HG03565 (cell line): ENCODE results near the gene TFDP1.

Experiments
- ATAC-seq: cut with Tn5 transposase; IDR thresholded peaks from one replicate; pipeline ENCODE4 v1.9.1; 2021; ENCODE audit warnings: mild to moderate bottlenecking, moderate library complexity; ENCODE audit not compliant: unreplicated experiment

Gene TFDP1

DNA sequence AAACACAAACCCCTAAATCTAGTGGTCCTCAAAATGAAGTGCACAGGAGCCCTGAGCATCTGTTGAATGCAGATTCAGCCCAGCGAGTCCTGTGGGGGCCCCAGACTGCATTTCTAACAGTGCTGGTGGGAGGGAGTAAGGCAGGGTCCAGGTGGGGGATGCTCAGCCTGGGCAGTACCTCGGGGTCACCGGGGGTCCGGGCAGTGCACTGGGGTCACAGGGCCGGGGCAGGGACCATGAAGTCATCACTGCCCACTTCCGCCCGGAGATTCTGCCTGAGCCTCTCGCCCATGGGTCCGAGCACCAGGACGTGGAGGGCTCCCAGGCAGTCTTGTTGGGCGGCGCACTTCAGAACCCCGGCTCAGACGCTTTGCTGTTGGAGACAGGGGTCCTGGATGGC lies 74.3 kb downstream of the TFDP1 start:
- ATAC-seq: no peak

DNA sequence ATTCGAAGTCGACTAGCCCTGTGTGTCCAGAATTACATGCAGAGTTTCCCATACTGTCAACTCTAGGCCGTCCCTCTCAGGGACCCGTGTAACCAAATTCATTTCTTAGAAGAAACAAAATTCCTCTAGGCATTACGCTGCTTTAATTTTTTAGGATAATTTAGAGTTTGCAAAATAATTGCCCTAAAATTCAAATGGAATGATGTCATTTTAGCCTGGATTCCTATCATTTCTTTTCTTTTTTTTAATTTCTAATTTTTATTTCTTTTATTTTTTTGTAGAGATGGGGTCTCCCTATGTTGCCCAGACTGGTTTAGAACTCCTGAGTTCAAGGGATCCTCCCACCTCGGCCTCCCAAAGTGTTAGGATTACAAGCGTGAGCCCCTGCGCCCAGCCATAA lies 74.8 kb downstream of the TFDP1 start:
- no peak for ATAC-seq

DNA sequence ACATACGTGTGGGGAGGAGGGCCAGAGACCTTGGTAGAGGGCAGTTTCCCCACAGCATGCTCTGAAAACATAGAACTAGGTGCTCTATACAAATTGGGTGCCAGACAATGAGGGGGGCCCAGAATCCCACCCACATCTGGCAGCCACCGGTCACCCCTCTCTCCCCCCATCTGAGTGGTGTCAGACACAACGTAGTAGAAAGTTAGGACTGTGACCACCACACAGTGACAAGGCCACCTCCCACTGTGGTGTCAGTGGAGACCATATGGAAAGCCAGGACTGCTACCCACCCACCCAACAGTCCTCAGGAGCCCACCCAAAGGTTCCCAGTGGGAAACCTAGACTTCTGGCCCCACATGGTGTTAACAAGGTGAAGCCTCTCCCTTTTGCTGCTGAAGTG lies 75.5 kb downstream of the TFDP1 start:
- no peak for ATAC-seq

DNA sequence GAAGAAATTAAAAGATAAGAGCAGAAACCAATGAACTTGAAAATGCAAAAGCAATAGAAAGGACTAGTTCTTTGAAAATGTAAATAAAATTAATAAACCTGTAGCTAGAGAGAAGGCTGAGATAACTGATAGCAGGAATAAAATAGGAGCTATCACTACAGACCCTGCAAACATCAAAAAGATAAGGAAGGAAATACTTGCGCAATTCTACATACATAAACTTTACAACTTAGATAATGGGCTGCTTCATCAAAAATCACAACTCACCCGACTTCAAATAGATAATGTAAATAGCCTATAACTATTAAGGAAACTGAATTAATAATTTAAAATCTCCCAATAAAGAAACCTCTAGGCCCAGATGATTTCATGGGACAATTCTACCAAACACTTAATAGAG lies 77.0 kb downstream of the TFDP1 start:
- no peak for ATAC-seq

DNA sequence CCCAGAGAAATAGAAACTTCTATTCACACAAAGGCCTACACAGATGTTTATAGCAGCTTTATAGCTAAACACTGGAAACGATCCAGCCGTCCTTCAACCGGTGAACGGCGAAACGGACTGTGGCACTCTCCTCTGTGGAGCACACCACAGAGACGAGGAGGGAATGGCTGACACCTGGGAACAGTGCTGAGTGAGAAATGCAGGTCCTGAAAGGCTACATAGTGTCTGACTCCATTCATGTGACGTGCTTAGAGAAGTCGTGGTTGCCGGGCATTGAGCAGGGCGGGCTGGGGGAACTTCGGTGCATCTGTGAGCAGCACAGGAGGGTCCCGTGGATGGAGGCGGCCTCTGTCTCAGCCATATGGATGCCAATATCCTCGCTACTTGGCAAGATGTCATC lies 79.4 kb downstream of the TFDP1 start:
- ATAC-seq: no peak

DNA sequence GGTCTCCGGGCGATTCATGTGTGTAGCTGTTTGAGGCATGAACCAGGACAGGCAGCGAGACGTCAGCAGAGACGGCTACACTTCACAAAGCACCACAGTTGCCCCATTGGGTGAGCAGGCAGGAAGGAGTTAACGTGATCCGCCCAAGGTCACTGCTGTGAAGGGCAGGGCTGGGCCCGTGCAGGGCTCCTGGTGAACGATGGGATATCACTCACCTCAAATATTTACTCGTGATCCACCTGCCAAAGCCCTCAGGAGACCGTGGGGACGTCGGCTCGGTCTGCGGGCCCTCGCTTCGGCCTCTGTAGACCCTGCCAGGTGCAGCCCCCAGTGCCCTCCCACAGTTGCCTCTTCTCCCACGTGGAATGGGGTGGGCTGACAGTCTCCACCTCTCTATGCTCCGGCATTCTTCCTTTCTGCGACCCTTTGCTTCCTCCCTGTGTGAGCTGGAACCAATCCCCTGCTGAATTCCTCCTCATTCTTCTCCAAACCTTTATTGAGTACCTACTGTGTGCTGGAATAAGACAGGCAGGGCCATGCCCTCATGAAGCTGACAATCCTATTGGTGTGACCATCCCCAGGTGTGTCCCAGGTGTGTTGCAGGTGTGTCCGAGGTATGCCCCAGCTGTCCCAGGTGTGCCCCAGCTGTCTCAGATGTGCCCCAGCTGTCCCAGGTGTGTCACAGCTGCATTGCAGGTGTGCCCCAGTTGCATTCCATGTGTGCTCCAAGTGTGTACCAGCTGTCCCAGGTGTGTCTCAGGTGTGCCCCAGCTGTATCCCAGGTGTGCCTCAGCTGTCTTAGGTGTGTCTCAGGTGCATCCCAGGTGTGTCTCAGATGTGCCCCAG lies 80.4 kb downstream of the TFDP1 start:
- ATAC-seq: no peak

DNA sequence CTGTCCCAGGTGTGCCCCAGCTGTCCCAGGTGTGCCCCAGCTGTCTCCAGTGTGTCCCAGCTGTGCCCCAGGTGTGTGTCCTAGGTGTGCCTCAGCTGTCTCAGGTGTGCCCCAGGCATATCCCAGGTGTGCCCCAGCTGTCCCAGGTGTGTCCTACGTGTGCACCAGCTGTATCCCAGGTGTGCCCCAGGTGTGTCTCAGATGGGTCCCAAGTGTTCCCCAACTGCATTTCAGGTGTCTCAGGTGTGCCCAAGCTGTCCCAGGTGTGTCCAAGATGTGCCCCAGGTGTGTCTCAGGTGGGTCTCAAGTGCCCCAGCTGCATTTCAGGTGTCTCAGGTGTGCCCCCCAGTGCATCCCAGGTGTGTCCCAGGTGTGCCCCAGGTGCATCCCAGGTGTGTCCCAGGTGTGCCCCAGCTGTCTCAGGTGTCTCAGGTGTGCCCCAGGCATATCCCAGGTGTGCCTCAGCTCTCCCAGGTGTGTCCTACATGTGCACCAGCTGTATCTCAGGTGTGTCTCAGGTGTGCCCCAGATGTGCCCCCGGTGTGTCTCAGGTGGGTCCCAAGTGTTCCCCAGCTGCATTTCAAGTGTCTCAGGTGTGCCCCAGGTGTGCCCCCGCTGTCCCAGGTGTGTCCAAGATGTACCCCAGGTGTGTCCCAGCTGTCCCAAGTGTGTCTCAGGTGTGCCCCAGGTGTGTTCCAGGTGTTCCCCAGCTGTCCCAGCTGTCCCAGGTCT lies 81.2 kb downstream of the TFDP1 start:
- ATAC-seq: no peak

DNA sequence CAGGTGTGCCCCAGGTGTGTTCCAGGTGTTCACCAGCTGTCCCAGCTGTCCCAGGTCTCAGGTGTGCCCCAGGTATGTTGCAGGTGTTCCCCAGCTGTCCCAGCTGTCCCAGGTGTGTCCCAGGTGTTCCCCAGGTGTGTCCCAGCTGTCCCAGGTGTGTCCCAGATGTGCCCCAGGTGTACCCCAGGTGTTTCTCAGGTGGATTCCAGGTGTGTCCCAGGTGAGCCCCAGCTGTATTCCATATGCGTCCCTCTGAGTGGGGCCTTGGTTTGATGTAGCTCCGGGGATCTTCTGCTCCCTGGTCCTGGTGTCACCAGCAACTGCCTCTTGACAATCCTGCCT lies 81.7 kb downstream of the TFDP1 start:
- no peak for ATAC-seq

DNA sequence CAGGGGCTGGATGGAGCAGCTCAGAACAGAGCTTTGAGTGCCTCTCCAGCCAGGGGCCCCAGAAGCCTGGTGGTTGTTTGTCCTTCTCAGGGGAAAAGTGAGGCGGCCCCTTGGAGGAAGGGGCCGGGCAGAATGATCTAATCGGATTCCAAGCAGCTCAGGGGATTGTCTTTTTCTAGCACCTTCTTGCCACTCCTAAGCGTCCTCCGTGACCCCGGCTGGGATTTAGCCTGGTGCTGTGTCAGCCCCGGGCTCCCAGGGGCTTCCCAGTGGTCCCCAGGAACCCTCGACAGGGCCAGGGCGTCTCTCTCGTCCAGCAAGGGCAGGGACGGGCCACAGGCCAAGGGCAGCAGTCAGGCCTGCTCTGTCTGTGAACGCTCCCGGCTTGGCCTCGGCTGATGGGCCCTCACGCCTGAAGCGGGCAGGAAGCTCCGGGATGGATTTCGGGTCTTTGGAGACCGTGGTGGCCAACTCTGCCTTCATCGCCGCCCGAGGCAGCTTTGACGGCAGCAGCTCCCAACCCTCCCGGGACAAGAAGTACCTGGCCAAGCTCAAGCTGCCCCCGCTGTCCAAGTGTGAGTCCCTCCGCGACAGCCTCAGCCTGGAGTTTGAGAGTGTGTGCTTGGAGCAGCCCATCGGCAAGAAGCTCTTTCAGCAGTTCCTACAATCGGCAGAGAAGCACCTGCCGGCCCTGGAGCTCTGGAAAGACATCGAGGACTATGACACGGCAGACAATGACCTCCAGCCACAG lies 82.6 kb downstream of the TFDP1 start, which contains the start of gene GRK1:
Gene GRK1, plus strand, starts transcription at position 269 of the 751 bp plus-strand sequence. Its CDS starts 168 bp downstream, at position 437.
- no peak for ATAC-seq

DNA sequence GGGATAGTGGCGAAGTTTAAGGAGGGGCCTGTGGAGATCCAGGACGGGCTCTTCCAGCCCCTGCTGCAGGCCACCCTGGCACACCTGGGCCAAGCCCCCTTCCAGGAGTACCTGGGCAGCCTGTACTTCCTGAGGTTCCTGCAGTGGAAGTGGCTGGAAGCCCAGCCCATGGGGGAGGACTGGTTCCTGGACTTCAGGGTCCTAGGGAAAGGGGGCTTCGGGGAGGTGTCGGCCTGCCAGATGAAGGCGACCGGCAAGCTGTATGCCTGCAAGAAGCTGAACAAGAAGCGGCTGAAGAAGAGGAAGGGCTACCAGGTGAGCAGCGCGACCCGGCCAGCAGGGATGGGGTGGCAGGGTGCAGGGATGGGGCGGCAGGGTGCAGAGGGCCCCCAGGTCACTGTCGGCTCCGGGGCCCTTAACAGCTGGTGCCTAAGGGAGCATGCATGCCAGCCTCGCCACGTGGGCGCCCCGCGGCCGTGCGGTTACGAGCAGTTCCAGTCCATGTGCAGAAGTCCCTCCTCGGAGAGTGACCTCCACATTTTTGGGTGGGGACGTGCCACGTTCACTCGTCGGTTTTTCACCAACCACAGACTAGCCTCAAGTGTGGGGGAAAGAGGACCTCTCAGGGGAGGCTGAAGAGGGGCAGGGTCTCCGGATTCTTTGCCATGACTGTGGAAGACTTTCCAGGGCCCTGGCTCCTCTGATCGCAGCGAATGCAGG lies 83.4 kb downstream of the TFDP1 start:
- ATAC-seq: no peak

DNA sequence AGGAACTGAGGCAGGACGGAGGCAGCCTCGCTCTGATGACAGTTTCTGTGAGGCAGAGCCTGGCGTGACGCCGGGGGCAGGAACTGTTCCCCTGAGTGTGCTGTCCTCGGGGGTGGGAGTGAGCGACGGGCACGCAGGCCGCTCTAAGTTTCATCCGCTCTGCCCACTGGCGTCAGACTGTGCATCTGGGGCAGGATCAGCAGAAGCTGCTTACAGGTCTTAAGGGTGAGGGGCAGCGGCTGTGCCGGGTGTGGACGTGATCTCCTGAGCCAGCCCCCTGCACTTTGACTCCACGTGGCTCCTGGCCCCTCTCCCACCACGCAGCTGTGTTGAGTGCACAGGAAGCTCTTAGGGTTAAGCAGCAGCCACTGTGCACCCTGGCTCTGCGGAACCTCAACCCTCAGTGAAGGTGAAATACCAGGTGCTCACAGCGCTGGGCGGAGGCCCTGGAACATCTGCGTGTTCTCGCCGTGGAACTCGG lies 84.0 kb downstream of the TFDP1 start:
- no peak for ATAC-seq

DNA sequence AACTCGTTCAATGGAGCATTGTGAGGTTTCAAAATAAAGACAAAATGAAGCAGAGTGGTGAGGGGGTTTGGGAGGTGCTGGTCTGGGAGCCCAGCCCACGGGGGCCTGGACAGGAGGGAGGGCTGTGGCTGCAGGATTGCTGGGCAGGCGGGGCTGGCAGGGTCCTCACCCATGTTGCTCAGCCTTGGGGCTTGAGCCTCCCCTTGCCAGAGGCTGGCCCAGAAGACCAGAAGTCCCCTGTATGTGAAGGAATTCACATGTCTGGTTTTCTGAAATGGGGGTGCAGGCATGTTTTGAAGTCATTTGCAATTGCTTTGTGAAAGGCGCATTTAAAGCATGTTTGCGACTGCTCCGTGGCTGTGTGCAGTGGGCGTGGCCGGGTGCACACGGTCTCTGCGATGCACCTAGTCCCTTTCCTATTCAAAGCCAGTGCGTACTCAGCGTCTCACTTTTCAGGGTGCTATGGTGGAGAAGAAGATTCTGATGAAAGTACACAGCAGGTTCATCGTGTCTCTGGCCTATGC lies 84.7 kb downstream of the TFDP1 start:
- no peak for ATAC-seq

DNA sequence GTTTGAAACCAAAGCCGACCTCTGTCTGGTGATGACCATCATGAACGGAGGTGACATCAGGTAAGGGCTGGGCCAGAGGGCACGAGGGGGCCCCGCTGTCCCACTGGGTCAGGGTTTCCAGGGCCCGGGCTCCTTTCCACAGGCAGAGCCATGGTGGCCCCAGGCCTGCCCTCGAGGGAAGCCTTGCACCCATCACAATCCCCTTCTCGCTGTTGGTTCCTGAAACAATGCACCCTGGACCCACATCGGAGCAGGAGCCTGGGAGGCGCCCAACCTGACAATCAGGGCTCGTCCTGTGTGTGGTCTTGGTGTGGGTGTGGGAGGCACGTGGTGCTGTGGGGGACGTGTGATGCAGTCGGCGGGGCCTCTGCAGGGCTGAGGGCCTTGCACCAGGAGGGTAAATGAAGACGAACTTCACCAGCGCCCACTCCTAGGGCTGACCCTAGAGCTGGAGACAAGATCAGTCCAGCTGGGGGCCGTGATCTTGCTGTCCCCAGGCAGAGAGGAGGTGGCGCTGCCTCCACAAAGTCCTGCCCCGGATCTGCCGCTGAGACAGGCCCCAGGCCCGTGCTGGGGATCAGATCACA lies 85.3 kb downstream of the TFDP1 start:
- ATAC-seq: no peak

DNA sequence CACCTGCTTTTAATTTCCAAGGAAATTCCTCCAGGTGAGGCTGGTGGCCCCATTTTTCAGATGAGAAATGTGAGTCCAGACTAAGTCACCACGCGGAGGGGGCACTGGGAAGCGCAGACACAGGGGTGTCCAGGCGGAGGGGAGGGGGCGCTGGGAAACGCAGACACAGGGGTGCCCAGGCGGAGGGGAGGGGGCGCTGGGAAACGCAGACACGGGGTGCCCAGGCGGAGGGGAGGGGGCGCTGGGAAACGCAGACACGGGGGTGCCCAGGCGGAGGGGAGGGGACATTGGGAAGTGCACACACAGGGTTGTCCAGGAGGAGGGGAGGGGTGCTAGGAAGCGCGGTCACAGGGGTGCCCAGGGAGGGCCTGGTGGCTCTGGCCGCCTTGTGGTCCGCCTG lies 86.0 kb downstream of the TFDP1 start:
- ATAC-seq: no peak

DNA sequence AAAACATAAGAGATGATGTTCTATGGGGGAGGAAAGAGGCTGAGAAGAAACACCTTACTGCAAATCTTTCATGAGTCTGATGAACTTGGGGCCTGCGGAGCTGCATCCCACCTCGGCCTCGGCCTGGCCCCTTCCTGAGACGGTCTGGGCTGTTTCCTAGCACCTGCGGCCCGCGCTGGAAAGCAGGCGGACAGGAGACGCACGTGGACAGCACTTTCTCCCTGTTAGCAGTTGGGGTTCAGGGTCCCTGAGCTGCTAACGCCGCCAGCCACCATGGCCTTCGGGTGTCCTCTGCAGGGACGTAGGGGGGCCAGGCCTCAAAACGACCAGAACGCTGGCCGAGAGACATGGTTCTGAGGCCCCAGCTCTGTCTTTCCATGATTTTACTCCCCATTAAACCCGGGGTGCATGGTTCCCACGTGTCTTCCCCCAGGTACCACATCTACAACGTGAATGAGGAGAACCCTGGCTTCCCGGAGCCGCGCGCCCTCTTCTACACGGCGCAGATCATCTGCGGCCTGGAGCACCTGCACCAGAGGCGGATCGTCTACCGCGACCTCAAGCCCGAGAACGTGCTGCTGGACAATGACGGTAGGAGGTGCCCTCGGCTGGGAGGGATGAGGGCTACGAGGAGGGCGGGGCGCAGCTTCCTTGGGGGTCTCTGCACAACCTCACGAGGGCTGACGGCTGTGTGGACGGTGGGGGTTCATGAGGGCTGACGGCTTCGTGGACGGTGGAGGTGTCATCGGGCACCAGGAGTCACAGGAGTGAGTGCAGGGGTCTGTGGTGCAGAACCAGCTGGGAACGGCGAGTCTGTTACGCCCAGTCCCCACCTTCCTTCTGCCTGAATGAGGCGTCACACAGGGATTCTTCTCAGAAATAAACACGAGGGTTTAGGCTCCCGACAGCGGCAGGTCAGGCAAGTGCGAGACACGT lies 86.8 kb downstream of the TFDP1 start:
- no peak for ATAC-seq

DNA sequence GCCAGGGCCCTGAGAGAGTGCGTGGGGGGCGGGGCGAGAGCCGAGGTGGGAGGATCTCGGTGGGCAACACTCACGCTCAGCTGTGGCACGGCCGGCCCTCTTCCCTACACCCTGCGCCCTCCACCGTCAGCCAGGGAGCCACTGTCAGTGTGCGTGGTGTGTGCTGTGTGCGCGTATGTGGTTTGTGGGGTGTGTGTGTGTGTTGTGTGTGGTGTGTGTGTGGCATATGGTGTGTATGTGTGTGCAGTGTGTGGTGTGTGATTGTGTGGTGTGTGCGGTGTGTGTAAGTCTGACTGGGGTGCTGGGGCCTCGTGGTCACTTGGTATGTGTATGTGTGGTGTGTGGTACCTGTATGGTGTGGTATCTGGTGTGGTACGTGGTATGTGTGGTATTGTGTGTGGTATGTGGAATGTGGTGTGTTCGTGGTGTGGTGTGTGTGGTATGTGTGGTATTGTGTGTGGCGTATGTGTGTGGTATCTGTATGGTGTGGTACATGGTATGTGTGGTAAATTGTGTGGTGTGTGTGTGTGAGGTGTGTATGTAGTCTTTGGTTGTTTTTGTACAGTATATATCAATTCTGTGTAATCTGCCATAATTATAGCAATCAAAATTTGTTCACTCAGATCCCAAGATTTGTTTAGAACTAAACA lies 87.6 kb downstream of the TFDP1 start:
- ATAC-seq: no peak
